Body of pancreas (tissue), 4 donors: ENCODE measurements around the gene LMX1B.

ENCODE experiments used
- POLR2A ChIP-seq, 3 donors: fragments of 450-650 bp; IDR thresholded peaks; one replicate each; pipeline ENCODE4 v1.6.1; 2016; ENCODE audit warnings: antibody characterized with exemption in 3 of 3, mild to moderate bottlenecking in 2 of 3
- TF ChIP-seq, protein P1 (sequence below), 7 experiments: fragments of 450-650 bp in 4 of 7; fragments of 200-600 bp in 3 of 7; sonication (generic) in 3 of 7; IDR thresholded peaks; one replicate each; pipeline ENCODE4 v1.5.1; 2016 to 2019; ENCODE audit warnings: antibody characterized with exemption in 7 of 7

DNA sequence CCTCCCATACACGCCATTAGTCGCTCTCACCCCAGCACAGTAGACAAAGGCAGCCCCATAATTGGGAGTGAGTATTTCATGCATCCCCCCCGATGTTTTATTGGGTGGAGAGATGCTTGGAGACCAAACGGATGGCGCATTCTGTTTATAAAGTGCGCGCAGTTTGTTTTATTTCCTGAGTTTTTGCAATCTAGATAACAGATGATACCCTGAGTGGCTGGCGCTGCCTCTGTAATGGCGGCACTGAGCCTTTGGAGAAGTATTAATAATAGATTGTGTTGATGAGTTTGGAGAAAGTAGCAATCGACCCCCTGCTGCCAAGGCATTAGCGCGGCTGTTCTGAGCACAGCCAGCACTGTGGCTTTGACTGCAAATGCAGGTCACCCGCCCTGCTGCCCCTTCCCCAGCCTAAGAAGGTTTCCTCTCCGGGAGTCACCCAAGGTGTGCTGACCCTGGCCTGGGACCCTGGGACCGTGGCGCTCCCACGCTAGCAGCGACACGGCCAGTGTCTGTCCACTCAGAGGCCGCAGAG lies 74.3 kb downstream of the LMX1B start:
- TF ChIP-seq, protein P1, sequence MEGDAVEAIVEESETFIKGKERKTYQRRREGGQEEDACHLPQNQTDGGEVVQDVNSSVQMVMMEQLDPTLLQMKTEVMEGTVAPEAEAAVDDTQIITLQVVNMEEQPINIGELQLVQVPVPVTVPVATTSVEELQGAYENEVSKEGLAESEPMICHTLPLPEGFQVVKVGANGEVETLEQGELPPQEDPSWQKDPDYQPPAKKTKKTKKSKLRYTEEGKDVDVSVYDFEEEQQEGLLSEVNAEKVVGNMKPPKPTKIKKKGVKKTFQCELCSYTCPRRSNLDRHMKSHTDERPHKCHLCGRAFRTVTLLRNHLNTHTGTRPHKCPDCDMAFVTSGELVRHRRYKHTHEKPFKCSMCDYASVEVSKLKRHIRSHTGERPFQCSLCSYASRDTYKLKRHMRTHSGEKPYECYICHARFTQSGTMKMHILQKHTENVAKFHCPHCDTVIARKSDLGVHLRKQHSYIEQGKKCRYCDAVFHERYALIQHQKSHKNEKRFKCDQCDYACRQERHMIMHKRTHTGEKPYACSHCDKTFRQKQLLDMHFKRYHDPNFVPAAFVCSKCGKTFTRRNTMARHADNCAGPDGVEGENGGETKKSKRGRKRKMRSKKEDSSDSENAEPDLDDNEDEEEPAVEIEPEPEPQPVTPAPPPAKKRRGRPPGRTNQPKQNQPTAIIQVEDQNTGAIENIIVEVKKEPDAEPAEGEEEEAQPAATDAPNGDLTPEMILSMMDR (IDR thresholded peaks at IDR 0.05), result no peak
- no peak for TF ChIP-seq POLR2A (IDR thresholded peaks at IDR 0.05)
